Stimulated activated CD4-positive, alpha-beta T cell treated with anti-CD3 and anti-CD28 coated beads, Interleukin-4, amount 100 ng/mL, for 48 hours (primary cell): ENCODE results near the gene TOMM20L.
"Not testable (repeated sequence)": the region's sequence is repeated elsewhere in the genome, so short reads cannot be mapped to it uniquely, and the experiment has no call there.

Source experiments
- DNase-seq, 2 donors: peaks; one replicate each; pipeline ENCODE4 v3.0.0-alpha.2; 2020; ENCODE audit warnings: low read depth in 2 of 2

The TOMM20L gene

DNA sequence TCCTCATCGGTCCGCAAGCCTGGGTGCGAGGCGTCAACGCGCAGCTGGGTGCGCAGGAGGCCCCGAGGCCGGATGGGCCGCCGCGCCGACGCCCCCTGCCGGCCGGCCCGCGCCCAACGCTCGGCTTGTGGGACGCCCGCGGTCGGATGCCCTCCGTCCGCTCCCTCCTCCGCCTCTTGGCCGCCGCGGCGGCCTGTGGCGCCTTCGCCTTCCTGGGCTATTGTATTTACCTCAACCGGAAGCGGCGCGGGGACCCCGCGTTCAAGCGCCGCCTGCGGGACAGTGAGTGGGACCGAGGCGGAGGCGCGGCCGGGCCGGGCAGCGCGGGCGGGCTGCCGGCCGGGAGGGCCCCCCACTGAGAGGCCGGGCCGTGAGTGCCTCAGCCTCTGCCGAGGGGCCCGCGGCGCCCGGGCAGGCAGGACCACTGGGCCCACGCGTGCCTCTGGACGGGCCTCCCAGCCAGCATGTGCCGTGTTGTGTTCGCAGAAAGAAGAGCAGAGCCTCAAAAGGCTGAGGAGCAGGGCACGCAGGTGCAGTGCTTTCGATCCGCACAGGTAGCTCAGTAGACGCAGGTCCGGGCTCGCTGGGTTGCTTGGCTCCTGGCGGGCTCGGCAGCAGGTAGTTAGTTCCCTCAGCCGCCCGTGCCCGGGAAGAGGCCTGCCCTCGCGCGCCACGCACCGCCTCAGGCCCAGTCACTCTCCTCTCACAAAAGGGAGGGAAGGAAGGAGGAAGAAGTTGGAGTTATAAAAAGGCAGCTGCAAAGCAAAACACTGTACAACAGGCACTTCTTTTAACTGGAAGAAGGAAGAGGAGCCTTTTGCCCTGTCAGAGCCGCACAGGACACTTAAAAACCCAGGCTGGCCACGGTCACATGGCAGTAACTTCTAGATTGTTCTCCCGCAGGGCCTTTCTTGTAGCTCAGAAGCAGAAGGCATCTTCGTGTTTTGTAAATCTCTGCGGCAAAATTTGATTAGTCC lies at the start of gene TOMM20L:
TOMM20L (plus strand) TSS at position 119 of the 977 bp plus-strand sequence; CDS start at position 147, 28 bp downstream.
- DNase-seq, result peak; percentile 57 to 62

DNA sequence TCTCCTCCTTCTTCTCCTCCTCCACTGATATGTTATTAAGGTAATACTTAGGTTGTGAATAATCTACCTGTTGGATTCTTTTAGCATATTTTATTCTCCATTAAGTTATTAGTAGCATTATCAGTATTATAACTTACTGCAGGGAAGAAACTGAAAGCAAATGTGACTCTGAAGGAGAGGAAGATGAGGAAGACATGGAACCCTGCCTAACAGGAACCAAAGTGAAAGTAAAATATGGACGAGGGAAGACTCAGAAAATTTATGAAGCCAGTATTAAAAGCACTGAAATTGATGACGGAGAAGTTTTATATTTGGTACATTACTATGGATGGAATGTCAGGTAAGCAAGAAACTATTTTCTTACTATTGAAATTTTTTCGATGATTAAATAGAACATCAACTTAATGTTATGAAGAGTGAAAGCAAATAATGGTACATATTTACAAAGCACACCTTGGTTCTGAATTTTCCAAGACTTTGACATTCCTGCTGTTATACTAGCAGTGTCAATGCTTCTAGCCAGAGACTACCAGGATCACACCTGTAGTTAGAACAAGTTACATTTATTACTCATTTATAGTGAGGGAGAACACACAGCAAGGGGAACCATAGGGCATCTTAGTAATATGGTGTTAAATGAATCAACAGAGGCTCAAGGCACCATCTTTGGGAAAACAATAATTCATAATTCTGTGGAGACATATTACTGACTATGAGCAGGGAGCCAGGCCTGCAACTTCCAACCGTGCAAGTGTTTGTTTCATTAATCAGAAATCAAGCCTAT lies 42.0 kb upstream of the TOMM20L start:
- DNase-seq, result no peak

DNA sequence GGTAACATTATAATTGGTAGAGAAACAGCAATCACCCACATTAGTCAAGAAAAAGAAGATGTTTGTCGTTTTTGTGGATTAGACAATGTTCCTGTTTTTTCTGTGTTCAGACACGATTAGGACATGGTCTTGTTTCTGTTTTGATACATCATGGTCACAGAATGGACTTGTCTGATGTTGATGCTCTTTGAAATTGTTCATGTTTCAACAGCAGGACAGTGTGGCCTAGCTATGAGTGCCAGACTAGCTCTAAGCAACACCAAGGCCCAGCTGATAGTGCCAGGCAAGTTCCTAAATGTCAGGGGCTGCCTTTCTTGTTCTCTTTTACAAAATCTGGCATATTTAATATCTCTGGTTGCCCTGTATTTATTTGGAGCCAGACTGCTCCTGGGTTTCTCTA lies 40.9 kb upstream of the TOMM20L start:
- no peak for DNase-seq

DNA sequence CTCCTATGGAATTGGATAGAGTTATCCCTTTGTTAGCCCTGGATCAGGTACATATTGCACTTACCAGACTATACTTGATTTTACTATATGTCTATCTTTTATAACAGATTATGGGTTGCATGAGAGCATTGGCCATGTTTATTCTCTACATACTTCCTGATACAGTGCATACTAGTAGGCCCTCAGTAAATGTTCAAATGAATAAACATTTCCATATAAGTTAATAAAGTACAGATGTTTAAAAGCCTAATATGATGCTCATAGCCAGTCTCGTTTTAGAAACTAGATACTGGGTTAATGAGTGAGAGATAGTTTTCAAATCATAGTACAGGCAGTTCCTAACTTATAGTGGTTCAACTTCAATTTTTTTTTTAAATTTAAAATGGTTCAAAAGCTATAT lies 39.5 kb upstream of the TOMM20L start:
- no peak for DNase-seq

DNA sequence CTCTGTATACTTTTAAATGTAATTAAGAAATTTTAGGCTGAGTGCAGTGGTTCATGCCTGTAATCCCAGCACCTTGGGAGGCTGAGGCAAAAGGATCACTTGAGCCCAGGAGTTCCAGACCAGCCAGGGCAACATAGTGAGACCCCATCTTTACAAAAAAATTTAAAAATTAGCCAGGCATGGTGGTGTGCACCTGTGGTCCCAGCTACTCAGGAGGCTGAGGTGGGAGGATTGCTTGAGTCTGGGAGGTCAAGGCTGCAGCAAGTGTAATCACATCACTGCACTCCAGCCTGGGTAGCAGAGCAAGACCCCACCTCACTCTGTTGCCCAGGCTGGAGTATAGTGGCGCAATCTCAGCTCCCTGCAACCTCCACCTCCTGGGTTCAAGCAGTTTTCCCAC lies 33.5 kb upstream of the TOMM20L start:
- not testable (repeated sequence) for DNase-seq

DNA sequence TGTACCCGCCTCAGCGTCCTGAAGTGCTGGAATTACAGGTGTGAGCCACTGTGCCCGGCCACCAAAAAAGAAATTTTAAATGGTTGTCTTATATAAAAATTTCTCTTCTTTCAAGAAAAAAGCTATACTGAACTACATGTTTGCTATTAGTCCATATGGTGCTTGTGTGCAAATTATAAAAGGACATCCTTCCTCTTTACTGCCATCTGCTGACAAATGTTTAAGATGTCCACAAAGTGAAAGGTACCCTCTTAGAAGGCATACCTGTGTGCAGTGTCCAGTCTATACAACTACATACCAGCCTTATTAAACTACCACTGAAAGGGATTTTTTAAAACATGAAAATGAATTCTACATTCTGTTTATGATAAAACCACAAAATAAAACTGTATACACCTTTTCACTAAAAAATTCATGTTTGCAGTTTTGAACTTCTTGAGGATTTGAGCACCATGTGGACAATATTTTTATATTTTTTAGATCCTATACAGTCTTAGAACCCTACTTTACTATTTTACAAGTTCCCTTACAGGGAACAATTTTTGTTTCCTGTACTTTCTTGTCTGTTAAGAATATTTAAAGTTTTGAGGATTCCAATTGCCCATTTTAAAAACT lies 32.8 kb upstream of the TOMM20L start:
- DNase-seq, result no peak

DNA sequence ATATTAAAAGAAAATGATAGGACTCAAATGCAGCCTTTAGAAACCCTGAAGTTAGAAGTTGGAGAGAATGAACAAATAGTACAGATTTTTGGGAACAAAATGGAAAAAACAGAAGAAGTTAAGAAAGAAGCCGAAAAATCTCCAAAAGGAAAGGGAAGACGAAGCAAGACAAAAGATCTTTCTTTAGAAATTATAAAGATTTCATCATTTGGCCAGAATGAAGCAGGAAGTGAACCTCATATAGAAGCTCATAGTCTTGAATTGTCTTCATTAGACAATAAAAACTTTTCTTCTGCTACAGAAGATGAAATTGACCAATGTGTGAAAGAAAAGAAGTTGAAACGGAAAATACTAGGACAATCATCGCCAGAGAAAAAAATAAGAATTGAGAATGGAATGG lies 31.4 kb upstream of the TOMM20L start:
- no peak for DNase-seq

DNA sequence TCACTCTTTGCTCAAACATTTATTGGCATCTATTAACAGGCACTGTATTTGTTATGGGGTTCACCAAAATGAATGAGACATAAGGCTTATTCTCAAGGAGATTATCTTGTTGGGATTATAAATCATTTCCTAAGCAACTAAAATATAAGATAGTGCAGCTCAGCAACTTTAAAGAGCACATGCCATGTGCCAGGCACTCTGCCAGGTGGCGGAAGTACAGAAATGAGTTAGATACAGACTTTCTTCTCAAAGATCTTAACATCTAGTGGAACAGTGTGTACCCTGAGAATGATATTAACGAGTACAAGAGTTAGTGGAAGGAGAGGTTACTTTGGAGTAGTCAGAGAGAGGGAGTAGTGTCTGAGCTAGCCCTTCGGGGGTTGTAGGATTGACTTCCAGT lies 28.4 kb upstream of the TOMM20L start:
- DNase-seq, result no peak

DNA sequence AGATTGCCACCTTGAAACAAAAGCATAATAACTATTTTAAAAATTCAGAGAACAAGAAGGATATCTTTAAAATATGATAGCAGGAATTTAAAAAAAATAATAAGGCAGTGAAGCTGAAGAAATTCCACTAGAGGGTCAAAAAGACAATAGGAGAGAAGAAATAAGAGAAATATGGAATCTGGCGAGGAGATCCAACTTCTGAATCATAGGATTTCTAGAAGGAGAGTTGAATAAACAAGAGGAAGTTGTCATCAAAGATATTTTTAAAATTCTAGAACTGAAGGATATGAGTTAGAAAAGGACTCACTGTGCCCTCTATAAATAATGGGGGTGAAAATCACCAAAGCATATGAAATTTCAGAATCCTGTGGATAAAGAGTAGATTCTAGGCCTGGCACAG lies 26.8 kb upstream of the TOMM20L start:
- no peak for DNase-seq

DNA sequence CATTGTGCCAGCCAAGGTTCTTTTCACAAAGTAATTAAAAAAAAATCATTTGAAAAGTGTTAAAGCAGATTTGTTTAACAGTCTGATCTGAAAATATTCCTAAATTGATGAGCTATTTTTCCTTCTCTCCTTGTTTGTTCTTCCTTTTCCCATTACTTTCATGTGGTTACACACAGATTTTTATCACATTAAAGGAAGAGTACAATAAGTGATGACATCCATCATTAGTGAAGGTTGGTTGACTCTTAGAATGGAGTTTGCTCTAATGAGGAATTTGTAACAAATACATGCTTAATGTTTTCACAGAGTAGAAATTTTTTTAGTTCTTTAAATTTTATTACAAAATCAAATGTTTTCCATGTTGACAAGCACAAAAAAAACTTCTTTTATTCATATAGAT lies 18.9 kb upstream of the TOMM20L start:
- no peak for DNase-seq

DNA sequence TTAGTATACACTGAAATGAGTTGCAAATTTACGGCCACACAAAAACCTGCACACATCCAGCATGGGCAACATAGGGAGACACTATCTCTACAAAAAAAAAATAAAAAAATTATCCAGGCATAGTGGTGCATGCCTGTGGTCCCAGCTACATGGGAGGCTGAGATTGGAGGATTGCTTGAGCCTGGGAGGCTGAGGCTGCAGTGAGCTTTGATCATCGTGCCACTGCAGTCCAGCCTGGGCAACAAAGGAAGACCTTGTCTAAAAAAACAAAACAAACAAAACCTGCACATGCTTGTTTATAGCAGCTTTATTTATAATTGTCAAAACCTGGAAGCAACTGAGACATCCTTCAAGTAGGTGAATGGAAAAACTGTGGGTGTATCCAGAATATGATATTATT lies 4.9 kb upstream of the TOMM20L start:
- no peak for DNase-seq

DNA sequence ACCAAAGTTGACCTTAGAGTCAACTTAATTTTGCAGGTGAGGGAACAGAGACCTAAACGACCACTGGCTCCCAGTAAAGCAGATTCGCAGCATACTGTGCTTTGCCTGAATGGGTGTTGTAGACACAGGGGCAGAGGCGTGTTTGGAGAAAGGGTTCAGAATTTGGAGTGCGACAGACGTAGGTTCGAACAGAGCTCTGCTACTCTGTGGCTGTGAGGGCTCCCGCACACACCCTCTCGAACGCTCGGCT lies 243 bp upstream of the TOMM20L start:
- no peak for DNase-seq

DNA sequence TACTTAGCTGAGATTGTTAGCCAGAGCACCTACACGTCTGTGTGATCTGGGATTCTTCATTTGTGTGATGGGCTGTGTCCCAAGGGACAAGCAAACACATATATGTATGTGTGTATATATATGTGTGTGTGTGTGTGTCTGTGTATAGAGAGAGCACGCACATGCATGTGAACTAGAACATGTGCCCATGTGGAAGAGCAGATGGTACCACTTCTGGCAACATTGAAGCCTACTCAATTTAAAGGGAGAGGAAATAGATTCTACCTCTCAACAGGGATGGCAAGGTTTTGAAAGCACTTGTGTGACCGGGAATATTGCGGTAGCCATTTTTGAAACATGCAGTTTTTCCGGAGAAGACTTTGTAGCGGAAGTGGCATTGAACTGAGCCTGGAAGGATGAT lies 1.4 kb downstream of the TOMM20L start:
- DNase-seq, result no peak

DNA sequence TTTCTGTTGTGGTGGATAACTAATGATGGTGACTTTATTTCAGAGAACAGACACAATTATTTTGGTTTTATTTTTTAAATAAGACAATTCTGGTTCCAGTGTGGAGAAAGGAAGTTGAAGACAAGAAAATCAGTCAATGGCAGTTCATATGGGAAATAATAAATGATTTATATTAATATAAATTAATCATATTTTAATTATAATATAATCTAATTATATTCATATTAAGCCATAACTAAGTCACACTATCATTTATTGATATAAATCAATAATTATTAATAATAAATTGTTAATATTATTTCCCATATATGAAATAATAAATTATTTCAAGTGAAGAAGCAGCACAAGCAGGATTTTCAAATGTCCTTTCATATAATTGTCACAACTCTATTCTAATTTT lies 2.8 kb downstream of the TOMM20L start:
- no peak for DNase-seq

DNA sequence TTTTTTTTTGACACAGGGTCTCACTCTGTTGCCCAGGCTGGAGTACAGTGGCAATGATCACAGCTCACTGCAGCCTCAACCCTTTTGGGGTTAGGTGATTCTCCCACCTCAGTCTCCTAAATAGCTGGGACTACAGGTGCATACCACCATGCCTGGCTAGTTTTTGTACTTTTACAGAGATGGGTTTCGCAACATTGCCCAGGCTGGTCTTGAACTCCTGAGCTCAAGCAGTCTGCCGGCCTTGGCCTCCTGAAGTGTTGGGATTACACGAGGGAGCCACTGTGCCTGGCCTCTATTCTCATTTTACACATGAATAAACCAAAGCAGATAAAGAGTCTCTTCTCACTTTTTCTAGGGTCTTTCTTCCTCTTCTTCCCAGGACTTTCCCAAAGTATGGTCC lies 3.2 kb downstream of the TOMM20L start:
- DNase-seq, result no peak

DNA sequence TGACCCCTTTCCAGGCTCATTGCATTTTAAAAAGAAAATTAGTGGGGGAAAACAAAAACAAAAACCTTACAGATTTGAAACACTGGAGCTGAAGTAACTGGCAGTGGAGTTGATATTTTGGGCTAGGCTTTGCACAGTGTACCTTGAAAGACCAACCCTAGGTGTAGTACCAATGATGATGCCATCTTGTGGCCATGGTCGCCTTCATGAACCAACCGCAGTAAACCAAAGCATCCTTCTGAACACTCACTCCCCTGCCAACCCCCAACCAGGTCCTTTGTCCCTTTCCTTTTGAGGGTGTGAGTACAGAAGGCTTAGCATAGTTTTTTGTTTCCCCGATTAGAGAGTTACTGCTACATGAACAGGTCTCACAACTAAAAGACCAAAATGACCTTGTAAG lies 5.9 kb downstream of the TOMM20L start:
- DNase-seq, result no peak

DNA sequence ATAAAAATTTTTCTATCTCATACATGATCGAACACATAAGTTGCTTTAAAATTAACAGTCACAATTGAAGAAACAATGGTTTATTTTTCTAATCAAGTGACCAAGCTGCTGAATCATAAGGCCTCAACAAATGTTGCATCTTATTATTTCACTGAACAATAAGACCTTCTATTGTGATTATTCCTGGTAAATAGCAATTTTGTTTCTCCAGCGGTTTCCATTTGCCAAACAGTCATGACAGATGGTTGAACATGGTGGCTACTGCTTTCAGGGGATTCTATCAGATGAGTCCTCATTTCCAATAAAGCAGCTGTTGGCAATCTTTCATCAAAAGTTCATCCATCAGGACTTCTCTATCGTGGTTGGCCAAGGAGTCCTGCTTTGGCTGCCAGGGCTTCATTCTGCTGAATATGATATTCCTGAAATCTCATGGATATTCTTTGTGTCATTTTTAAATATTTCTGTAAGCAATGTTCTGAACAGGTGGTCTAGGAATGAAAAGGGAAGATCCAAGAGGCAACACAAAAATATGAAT lies 13.0 kb downstream of the TOMM20L start:
- no peak for DNase-seq

DNA sequence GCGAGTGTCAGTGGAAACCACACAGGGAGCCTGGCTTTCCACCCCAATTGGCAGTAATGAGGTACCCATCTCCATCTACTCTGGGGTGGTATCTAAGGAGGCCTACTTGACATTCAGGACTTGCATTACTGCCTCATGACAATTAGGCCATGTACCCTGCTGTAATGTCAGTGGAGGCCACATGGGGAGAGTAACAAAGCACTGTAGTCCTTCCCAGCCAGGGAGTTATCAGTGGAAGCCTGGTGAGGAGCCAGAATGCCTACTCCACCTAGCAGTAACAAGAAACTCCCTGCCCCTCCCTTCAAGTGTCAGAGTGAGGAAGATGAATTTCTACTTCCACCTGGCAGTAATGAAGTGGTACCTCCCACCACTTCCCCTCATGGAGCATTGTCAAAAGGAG lies 19.1 kb downstream of the TOMM20L start:
- no peak for DNase-seq

DNA sequence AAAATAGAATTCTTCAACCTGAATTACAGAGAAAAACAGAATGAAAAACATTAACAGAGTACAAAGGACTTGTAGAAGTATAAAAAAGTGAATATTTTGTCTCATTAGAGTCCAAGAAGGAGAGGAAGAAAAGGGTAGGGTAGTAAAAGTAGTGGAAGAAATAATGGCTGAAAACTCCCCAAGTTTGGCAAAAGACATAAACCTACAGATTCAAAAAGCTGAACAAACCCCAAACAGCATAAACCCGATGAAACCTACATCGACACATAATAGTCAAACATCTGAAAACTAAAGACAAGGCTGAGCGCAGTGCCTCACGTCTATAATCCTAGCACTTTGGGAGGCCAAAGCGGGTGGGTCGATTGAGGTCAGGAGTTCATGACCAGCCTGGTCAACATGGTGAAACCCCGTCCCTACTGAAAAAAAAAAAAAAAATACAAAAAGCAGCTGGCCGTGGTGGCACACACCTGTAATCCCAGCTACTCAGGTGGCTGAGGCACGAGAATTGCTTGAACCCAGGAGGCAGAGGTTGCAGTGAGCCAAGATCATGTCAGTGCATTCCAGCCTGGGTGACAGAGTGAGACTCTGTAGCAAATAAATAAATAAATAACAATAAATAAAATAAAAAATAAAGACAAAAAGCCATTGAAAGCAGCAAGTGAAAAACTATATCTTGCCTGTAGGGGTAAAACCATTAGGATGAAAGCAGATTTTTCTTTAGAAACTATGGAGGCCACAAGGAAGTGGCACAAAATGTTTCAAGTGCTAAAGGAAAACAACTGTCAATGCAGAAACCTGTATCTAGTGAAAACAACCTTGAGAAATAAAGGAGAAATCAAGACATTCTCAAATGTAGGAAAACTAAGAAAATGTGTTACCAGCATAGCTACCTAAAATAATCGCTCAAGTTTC lies 20.2 kb downstream of the TOMM20L start:
- no peak for DNase-seq

DNA sequence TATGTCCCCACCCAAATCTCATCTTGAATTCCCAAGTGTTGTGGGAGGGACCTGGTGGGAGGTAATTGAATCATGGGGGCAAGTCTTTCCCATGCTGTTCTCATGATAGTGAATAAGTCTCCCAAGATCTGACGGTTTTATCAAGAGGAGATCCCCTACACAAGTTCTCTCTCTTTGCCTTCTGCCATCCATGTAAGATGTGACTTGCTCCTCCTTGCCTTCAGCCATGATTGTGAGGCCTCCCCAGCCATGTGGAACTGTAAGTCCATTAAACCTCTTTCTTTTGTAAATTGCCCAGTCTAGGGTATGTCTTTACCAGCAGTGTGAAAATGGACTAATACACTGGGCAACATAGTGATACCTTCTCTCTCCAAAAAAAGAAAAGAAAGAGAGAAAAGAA lies 21.2 kb downstream of the TOMM20L start:
- not testable (repeated sequence) for DNase-seq

DNA sequence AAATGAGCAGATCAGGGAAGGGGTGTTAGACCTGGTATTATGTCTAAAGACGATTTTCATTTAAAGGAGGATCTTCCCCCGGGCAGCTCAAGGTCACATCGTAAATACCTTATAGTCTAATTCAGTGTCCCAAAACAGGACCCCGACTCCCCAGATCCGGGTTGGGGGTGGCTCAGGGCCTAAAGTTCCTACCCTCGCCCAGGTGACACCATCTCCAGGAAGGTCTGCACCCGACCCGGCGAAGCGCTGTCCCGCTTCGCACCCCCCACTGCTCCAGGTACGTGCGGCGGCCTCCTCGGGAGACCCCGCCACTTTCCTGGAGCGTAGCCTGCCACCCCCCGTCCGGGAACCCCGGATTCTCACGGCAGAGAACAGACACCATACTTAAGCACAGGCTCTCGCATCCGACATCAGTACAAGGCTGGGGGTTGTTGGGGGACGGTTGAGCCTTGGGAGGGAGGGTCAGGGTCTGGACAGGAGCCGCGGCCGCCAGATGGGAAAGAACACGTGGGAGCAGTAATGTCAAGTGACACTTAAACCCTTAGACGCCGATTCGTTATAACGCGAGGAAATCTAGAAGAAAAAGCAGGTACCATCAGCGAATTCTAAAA lies 31.0 kb downstream of the TOMM20L start:
- peak; percentile 27 to 37 for DNase-seq
